22Rv1 (cell line): ENCODE measurements around the gene CFAP54.

ENCODE experiments used
- CTCF ChIP-seq: fragments of 450-650 bp; IDR thresholded peaks from 2 replicates; pipeline ENCODE4 v1.5.1; 2017; ENCODE audit warnings: mild to moderate bottlenecking
- ZFX ChIP-seq: fragments of 450-650 bp; IDR thresholded peaks from 2 replicates; pipeline ENCODE4 v1.6.1; 2017; ENCODE audit warnings: antibody characterized with exemption, borderline replicate concordance

- no peak for TF ChIP-seq CTCF
- no peak for TF ChIP-seq ZFX
Measured at GRCh38 chr12:96824074-96824837, 334.9 kb downstream of the CFAP54 start.
